ENCODE results near the gene HDC. TPM values are rescaled to one million over a fixed set of nuclear protein-coding genes. Genes with fewer than 3 reads are reported as not detected.

HDC gene
- total and polyA plus RNA-seq, 2 donors (not counting 3 experiments of a cell fraction or from before 2014, with no cell fraction given): not detected

DNA sequence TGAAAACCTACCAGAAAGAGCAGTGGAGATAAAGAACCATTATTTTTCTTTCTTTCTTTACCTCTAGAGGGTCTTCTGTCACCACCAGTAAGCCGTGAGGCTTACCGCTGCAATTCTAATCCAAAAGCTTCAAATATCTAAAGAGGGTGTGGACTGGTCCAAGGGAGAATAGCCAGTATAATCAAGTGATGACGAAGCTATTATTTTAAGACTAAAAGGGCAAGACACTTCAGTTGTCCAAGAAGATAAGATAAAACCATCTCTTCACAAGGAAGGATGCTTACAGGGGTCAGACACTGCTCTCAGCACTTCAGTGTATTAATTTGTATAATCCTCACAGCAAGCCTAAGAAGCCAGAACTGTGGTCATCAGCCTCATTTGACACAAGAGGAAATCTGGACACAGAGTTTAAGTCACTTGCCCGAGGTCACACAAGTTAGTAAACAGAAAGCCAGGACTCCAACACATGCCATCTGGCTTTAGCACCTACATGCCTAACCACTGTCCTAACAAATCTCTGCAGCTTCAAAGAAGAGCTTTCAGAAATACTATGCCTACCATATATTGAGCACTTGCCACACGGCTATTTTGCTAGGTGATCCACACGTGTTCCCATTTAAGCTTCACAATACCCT, 14.6 kb downstream of the HDC start:
- H3K9me1 ChIP-seq (replicated peaks; ENCODE audit: control insufficient read depth, extremely low read depth, insufficient read depth, low read length): no peaks in the 10 kb centered on the region
- H3K4me1 ChIP-seq (ENCODE audit: control insufficient read depth, extremely low read depth, insufficient read depth, low read length): no peaks in the 10 kb centered on the region
- no peaks in the 10 kb centered on the region for H3K27me3 ChIP-seq (ENCODE audit: control insufficient read depth in 2 of 2, insufficient read depth in 2 of 2, low read length in 2 of 2)
- H3K27ac ChIP-seq (ENCODE audit: insufficient read depth, low read depth, low read length): no peak overlapping the region
- intact Hi-C loops (cut with micrococcal nuclease): no loop called here
- no peak overlapping the region for H3K4me2 ChIP-seq (ENCODE audit: insufficient read depth, low read length)
- H3K36me3 ChIP-seq (ENCODE audit: control insufficient read depth in 2 of 2, extremely low read depth in 1 of 2, insufficient read depth in 2 of 2, low read length in 2 of 2): no peaks in the 10 kb centered on the region
- no TSS peak for BruUV-seq (replicated peaks)
- H3K79me2 ChIP-seq (ENCODE audit: control insufficient read depth, insufficient read depth, low read length): no peaks in the 10 kb centered on the region
- no peak for FAIRE-seq
- H2AFZ ChIP-seq (ENCODE audit: low read depth, low read length): no peak overlapping the region
- H3K9me3 ChIP-seq (replicated peaks; ENCODE audit: control insufficient read depth, insufficient read depth, low read length): no peaks in the 10 kb centered on the region
- DNase-seq (ENCODE audit: low read depth, low spot score): no peak
- dilution Hi-C loops (cut with MboI; ENCODE audit: extremely low pct_ligation_motif_present, low sequenced_read_pairs): no loop called here
- H3K9ac ChIP-seq (replicated peaks; ENCODE audit: extremely low read depth, insufficient read depth, low read length): no peak overlapping the region
- ChIA-PET CTCF (no interaction called here), POLR2A (no interaction called here)
- no peak overlapping the region for H3K4me3 ChIP-seq (replicated peaks in 1 of 3; ENCODE audit: insufficient read depth in 1 of 3, low read depth in 1 of 3, low read length in 3 of 3)
- TF ChIP-seq CTCF (IDR thresholded peaks at IDR 0.05; ENCODE audit: extremely low read depth in 1 of 2, insufficient read depth in 1 of 2, low read depth in 1 of 2, low read length in 2 of 2) (no peak), POLR2AphosphoS5 (IDR thresholded peaks at IDR 0.05; ENCODE audit: insufficient read depth, low read depth, low read length) (no peak), POLR2A (IDR thresholded peaks at IDR 0.05; ENCODE audit: low read depth, low read length) (no peak), EZH2 (IDR thresholded peaks at IDR 0.05; ENCODE audit: borderline replicate concordance, low read depth, low read length, severe bottlenecking) (no peak), MYC (IDR thresholded peaks at IDR 0.05; ENCODE audit: low read depth, low read length) (no peak), GATA2 (IDR thresholded peaks at IDR 0.05; ENCODE audit: insufficient read depth, insufficient read length, low read depth, low read length) (no peak), JUN (IDR thresholded peaks at IDR 0.05; ENCODE audit: borderline replicate concordance, insufficient read depth, insufficient read length, low read depth) (no peak), FOS (IDR thresholded peaks at IDR 0.05; ENCODE audit: borderline replicate concordance, insufficient read depth, low read length) (no peak)
- TF ChIP-seq, protein P1, sequence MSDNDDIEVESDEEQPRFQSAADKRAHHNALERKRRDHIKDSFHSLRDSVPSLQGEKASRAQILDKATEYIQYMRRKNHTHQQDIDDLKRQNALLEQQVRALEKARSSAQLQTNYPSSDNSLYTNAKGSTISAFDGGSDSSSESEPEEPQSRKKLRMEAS (IDR thresholded peaks at IDR 0.05; ENCODE audit: insufficient read depth, insufficient read length): no peak
- no peaks in the 10 kb centered on the region for H4K20me1 ChIP-seq (replicated peaks; ENCODE audit: control insufficient read depth, extremely low read depth, insufficient read depth, low read length)
